Inflammatory macrophage treated with lipopolysaccharide for 1 hour (primary cell): ENCODE measurements around the gene OR6A2.

Experiments used
- DNase-seq, 2 donors: peaks; one replicate each; pipeline ENCODE4 v3.0.0-alpha.2; 2020 to 2022

The OR6A2 gene

DNA sequence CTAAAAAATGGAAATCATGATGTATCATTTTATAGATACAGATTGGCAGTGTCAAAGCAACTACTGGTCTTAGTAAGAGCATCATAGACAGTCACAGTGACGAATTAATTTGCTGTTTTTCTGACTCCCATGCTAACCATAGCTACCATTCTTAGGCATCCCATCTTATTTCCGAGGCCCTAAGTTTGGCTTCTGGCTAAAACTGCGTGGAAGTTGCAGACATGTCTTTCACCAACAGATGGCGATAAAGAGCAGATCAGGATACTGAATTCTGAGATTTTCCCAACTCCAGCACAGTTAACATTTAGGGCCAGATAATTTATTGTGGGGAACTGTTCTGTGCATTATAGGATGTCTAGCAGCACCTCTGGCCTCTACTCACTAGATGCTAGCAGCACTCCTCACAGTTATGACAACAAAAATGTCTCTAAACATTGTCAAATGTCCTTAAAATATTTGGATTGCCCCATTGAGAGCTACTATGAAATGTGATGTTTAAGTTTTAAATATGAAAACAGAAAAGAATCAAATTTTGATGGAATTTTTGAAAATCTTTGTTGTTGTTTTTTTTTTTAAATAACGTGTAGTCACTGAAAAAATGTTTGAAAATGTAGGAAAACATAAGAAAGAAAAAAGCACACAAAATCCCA is 44.1 kb downstream of the OR6A2 start:
- DNase-seq = peak; percentile 25 to 80

- no peak for DNase-seq
Measured at GRCh38 chr11:6747097-6747668, 52.3 kb downstream of the OR6A2 start.

- no peak for DNase-seq
Measured at GRCh38 chr11:6746626-6747025, 52.9 kb downstream of the OR6A2 start.

DNA sequence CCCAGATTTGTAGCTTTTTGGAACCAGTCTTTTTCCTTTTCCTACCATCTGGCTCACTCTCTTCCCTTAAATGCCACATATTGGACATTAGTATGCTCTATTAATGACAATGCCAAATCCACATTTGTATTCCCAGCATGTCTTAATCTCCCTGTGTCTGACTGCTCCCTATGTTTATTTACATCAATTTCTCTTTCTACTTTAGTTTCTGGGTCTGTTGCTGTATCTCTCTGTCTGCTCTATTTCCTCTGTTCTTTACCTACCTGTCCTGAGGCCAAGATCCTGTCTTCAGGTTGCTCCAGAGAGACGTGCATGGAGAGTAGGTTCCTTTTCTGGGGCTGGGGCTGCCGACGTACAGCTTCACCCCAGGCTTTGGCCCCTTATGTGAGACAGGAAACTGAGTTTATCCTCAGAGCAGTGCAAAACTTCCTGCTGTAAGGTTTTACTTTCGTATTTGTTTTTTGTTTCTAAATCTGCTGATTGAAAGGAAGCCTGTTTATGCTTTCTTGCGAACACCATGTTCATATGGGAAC is 53.3 kb downstream of the OR6A2 start:
- peak; percentile 33 to 41 for DNase-seq

DNA sequence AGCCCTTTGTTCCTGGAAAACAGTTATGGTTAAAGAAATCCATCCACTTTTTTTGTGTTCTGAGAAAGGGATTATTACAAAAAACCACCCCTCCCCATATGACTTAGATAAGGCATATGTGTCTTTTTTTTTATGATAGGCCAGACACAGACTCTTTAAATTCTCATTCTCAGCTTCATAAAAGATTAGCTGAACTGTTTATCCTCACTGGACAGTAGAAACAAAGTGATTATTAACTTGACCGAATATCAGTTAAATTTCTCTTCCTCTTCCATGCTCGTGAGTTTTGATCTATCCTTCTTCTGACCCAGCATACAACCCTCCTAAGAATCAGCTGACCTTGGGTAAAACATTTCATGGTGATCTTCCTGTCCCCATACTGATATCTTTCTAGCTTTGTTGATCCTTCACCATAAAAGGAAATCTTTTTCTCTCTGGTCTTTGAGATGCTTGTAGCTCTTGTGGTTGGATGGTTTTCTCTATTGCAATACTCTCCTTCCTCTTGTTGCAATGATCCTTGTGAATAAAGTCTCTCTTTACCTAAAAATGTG is 53.9 kb downstream of the OR6A2 start:
- DNase-seq = no peak

GRCh38 chr11:6745018-6745417 is 54.5 kb downstream of the OR6A2 start:
- no peak for DNase-seq

GRCh38 chr11:6742260-6742659 is 57.2 kb downstream of the OR6A2 start:
- no peak for DNase-seq
